HG03378 (cell line): ENCODE results near the gene OR2T35.
"Not testable (repeated sequence)": the region's sequence is repeated elsewhere in the genome, so short reads cannot be mapped to it uniquely, and the experiment has no call there.

Source experiments
- ATAC-seq: cut with Tn5 transposase; IDR thresholded peaks from one replicate; pipeline ENCODE4 v1.9.1; 2021; ENCODE audit warnings: mild to moderate bottlenecking, moderate library complexity; ENCODE audit not compliant: unreplicated experiment

Gene OR2T35

DNA sequence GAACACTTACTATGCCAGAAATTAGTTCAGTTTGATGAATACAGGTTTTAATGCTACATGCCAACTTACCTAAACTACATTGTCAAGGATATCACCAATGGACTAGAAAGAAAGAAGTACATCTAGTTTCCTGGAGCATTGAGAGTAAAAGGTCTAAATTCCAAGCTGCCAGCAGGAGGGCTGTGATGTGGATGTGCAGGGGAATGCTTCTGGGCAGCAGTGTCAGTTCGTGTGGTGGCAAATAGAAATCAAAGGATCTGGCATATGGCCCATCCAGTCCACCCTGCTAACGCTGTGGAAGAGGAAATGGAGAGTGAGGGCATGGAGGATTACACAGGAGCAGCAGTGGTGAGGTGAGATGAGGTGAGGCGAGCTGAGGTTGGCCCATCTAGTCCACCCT is at the start of gene OR2T35:
Gene OR2T35 (minus strand): TSS at position 101 of the 400 bp plus-strand sequence. CDS start 6,020 bp downstream, outside the sequence.
- not testable (repeated sequence) for ATAC-seq

DNA sequence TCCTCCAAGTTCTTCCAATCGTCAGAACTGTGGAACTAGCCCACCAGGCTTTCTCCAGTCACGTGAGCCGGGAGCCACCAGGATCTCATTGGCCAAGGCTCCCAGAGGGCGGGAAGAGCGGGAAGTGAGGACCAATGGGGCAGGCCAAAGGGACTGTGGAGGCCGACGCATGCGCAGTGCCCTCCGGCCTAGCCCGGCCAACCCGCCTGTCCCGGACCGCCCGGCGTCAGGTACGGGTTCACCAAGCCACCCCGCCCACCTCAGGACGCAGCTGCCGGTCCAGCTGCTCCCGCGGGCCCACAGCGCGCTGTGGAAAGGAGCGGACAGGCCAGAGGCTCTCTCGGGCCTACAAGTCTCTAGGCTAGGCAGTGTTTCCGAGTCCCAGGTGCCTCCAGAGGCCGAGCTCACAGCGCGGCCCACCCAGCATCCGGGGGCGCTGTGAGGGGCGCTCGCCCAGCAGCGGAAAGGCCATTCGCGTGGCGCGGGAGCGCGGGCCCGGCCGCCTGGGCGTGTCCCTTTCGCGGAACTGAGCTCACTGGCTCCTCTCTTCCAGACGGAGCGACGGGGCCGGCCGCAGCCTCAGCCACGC is 46.6 kb upstream of the OR2T35 start:
- ATAC-seq, result no peak

DNA sequence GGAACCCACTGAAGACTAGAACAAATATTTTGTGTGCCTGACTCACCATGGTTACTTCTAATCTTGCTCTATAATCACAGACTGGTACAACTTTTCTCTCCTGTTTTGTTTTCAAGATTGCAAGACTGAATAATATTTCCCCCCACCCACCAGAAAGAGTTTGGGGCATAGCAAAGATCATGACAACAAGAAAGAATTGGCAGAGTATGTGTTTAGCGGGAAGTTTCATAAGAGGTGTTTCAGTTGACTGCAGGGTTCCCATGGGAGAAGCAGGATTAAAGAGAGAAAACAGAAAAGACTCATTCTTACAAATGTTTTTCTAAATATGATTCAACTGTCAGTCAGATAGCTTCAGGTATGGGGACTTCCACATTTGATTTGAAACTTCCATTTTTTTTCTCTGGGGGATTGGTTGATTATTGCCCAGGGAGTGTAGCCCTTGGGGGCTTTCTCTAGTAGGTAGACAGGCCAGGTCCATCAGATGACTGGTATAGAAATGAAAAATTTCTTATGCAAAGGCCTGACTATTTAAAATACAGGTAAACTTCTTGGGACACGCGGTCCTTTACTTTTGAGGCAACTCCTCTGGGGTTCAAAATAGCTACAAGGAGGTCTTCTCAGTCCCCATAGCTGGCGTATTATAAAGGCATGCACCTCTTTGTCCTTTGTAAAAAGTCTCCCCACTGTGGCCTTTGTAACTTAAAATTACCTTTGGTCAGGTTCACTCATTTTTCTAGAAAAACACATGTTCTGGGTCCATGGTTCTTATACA is 43.6 kb upstream of the OR2T35 start:
- ATAC-seq, result peak; percentile 77

DNA sequence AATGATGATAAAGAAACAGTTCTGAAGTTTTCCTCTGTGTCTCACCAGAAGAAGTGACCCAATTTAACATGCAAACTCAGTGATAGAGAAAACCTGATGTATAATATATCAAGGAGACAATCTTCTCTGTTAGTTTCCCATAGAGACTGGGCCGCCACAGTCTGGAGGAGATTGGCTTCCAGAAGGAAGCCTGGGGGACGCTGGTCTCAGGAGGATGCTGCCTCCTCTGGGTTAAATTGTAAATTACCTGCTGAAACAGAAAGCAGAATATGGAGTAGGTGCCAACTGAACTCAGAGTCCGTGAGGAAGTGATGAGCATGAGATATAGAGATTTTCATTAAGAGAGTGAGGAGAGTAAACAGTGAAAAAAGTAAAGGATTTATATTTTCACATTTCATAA is 41.7 kb upstream of the OR2T35 start:
- ATAC-seq, result peak; percentile 73

- ATAC-seq, result no peak
These were observed 36.6 kb upstream of the OR2T35 start for GRCh38 chr1:248681651-248682050.

DNA sequence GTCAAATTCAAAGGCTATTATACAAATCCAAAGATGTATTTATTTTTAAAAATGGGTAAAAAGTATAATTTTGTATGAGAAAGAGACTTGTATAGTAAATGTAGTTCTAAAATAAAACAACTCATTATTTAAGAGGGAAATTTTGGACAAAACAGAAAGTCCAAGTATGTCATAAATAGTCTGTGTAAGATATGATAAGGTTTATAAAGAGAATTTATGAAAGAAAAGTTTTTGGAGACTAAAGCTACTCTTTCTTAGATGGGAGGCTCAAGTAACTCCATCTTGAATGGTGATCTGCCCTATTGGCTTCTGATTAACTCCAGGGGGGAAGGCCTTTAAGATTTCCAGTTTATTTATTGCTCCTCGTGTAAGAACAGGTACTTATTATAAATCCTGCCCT is 24.9 kb upstream of the OR2T35 start:
- no peak for ATAC-seq

- peak; percentile 97 for ATAC-seq
These were observed 18.6 kb upstream of the OR2T35 start for GRCh38 chr1:248663453-248664328.

- ATAC-seq, result peak; percentile 47
These were observed 11.7 kb upstream of the OR2T35 start for GRCh38 chr1:248656797-248657196.

DNA sequence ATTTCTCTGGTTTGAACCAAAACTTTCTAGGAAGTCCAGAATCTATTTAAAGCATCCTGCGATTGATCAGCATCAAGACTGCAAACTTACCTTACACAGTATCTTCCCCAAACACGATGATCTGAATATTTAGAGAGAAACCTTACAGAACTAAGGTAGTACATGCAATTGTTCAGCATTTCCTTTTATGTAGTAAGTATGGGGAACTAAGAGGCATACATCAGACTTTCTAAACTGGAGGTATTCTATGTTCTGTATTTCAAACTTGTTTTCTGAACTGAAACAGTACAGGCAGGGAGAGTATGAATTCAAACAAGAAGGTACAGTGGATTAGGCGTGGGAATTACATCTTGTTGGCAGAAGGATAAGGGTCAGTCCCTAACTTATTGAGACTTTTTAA is 10.3 kb upstream of the OR2T35 start, which contains the start of gene OR2T27:
Gene OR2T27 (minus strand): TSS at position 175 of the 400 bp plus-strand sequence. CDS start 4,644 bp downstream, outside the sequence.
- ATAC-seq, result not testable (repeated sequence)

- ATAC-seq, result not testable (repeated sequence)
These were observed 3.9 kb upstream of the OR2T35 start for GRCh38 chr1:248648770-248649536.

GRCh38 chr1:248642971-248643651 is 2.0 kb downstream of the OR2T35 start:
- ATAC-seq, result peak; percentile 75

- ATAC-seq, result not testable (repeated sequence)
These were observed 3.5 kb downstream of the OR2T35 start for GRCh38 chr1:248641583-248641982.

DNA sequence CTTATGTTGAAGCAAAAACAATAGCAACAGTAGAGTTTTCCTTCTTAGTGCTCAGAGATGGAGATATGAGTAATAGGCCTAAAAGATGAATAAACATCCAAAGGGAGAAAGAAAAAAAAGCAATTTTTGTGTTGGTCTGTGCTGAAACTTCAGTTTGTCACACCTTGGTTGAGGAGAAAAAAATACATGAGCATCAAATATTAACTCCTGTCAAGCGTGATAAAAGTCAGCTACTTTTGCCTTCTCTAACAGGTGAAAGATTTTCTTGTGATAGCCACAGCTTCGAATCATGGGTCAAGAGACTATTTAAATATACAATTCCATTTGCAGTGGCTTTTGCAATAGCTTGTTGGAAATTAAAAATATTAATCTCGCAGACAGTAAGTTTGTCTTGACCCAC is 4.2 kb downstream of the OR2T35 start:
- peak; percentile 53 for ATAC-seq

GRCh38 chr1:248639652-248640051 is 5.4 kb downstream of the OR2T35 start:
- ATAC-seq, result peak; percentile 34

DNA sequence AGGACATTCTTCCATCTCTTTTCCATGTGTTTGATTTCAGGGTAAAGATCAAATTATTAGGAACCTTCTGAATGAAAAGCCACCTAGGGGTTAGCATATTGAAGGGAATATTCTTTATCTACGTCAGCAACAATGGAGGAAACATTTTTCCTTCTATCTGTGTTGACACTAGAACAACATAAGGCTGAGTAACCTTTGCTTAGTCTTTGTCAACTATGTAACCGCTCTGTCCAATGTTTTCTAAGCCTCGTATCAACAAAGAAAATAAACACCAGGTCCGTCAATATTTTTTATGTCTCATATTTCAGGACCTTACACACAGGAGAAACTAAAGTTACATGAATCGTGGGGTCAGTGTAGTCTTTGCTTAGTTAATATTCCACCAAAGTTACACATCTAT is 8.5 kb downstream of the OR2T35 start:
- not testable (repeated sequence) for ATAC-seq

GRCh38 chr1:248634991-248635390 is 10.1 kb downstream of the OR2T35 start, which contains the start of gene OR2T11:
OR2T11 (minus strand) TSS chr1:248635091; CDS start chr1:248627128, 7,963 bp downstream.
- ATAC-seq, result not testable (repeated sequence)

- ATAC-seq, result no peak
These were observed 13.6 kb downstream of the OR2T35 start for GRCh38 chr1:248631354-248632008.

- ATAC-seq, result no peak
These were observed 14.5 kb downstream of the OR2T35 start for GRCh38 chr1:248630551-248630950.
